Measurements from ENCODE around the gene NOXO1. TPM values are rescaled to one million over a fixed set of nuclear protein-coding genes. Genes with fewer than 3 reads are reported as not detected.

Gene NOXO1, protein sequence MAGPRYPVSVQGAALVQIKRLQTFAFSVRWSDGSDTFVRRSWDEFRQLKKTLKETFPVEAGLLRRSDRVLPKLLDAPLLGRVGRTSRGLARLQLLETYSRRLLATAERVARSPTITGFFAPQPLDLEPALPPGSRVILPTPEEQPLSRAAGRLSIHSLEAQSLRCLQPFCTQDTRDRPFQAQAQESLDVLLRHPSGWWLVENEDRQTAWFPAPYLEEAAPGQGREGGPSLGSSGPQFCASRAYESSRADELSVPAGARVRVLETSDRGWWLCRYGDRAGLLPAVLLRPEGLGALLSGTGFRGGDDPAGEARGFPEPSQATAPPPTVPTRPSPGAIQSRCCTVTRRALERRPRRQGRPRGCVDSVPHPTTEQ
- under 1 TPM in 1 of 2 donors, not detected in 1; 0.30 TPM for total RNA-seq

DNA sequence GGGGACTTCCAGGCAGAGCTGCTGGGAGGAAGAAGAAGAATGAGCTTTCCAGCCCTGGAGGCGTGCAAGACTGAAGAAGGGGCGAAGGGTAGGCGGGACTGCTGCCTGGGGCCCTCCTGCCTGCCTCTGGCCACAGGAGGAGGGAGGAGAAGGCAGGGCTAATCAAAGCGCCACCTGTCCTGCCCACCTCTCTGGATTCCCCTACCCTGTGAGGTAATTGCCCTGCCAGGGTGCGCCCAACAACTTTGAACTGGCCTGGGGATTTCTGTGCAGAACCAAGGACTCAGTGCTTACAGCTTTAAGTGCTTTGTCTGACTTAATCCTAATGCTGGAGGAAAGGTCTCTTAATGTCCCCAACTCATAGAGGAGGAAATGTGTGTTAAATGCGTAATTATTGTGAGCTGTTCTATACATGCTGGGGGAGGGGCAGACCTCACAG is at the start of gene NOXO1:
TSS of gene NOXO1 (minus strand) at position 72 of the 439 bp plus-strand sequence. CDS start 290 bp downstream, outside the sequence.
- Histone ChIP-seq H3K4me3 (no peak within 1 kb of the TSS), H3K36me3 (peaks cover 33% of the 10 kb centered on the region), H3K4me1 (peaks cover 0 to 42% of the 10 kb centered on the region in 2 donors), H3K9me3 (no peaks in the 10 kb centered on the region), H3K27ac (no peak within 1 kb of the TSS), H3K27me3 (peaks cover 7 to 9% of the 10 kb centered on the region in 2 donors)
- TF ChIP-seq CTCF (IDR thresholded peaks at IDR 0.05), result no peak
- DNase-seq (ENCODE audit: low spot score), result no peak

DNA sequence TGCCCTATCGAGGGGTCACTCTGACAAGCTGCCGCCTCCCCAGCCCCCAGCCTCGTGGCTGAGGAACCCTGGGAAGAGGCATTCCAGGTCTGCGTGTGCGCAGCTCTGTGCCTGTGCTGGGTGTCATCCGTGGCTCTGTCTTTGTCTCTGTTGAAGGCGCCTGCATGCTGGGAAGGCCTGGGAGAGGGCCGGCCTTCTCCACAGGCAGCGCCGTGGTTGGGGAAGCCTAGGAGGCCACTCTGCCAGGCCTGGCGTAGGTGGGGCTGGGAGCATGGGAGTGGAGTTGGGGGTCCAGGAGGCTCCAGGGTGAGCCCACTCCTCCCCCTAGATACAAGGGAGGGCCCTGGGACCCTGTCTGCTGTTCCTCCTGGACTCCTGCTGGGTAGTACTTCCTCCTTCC is 48.8 kb upstream of the NOXO1 start:
- Histone ChIP-seq H3K27ac (peak overlapping the region; percentile 84 to 85), H3K9me3 (no peaks in the 10 kb centered on the region), H3K4me1 (peaks cover 0 to 68% of the 10 kb centered on the region in 2 donors), H3K27me3 (no peaks in the 10 kb centered on the region), H3K36me3 (peaks cover 11% of the 10 kb centered on the region), H3K4me3 (peak overlapping the region; percentile 30 to 74)
- no peak for DNase-seq (ENCODE audit: low spot score)
- TF ChIP-seq CTCF (IDR thresholded peaks at IDR 0.05), result no peak

- no peak for DNase-seq (ENCODE audit: low spot score)
- peak overlapping the region; percentile 84 to 85 for H3K27ac ChIP-seq
- H3K36me3 ChIP-seq, result peaks cover 11% of the 10 kb centered on the region
- TF ChIP-seq CTCF (IDR thresholded peaks at IDR 0.05), result no peak
- H3K9me3 ChIP-seq, result no peaks in the 10 kb centered on the region
- H3K27me3 ChIP-seq, result no peaks in the 10 kb centered on the region
- peak overlapping the region; percentile 56 to 74 for H3K4me3 ChIP-seq
- peaks cover 0 to 68% of the 10 kb centered on the region in 2 donors for H3K4me1 ChIP-seq
These were observed 48.1 kb upstream of the NOXO1 start for GRCh38 chr16:2029350-2029749.

DNA sequence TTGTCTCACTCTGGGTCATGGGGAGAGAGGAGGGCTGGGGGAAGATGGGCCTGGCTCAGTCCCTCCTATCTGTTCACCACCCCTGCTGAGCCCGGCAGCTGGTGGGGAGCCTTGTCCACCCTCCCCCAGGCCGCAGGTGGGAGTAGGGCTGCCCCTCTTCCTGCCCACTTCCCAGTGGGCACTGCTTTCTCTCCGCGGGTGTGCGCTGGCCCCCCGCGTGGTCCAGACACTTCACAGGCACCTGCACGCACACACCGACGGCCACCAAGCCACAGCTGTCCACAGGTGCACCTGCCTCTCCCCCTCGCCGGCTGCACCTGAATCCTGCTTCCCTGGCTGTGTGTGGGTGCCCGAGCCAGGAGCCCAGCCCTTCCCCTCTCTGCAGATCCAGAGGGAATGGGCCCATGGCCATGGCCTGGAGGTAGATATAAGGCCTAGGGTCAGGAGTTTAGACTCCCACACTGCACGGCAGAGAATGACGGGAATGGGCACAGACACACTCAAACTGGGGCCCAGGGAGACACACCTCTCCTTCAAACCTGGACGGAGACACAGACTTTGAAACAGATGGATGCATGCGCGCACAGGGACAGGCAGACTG is 47.5 kb upstream of the NOXO1 start:
- H3K4me3 ChIP-seq, result peak overlapping the region; percentile 56 to 74
- H3K27me3 ChIP-seq, result no peaks in the 10 kb centered on the region
- peak overlapping the region; percentile 48 to 79 for H3K27ac ChIP-seq
- H3K9me3 ChIP-seq, result no peaks in the 10 kb centered on the region
- no peak for TF ChIP-seq CTCF (IDR thresholded peaks at IDR 0.05)
- DNase-seq (ENCODE audit: low spot score), result no peak
- peaks cover 11% of the 10 kb centered on the region for H3K36me3 ChIP-seq
- H3K4me1 ChIP-seq, result peaks cover 0 to 70% of the 10 kb centered on the region in 2 donors

GRCh38 chr16:2028146-2028545 is 46.9 kb upstream of the NOXO1 start:
- H3K9me3 ChIP-seq, result no peaks in the 10 kb centered on the region
- no peak for TF ChIP-seq CTCF (IDR thresholded peaks at IDR 0.05)
- H3K4me1 ChIP-seq, result peaks cover 0 to 68% of the 10 kb centered on the region in 2 donors
- peak overlapping the region; percentile 48 to 79 for H3K27ac ChIP-seq
- H3K27me3 ChIP-seq, result no peaks in the 10 kb centered on the region
- DNase-seq (ENCODE audit: low spot score), result no peak
- H3K4me3 ChIP-seq, result peak overlapping the region; percentile 56 to 74
- peaks cover 11% of the 10 kb centered on the region for H3K36me3 ChIP-seq
